K562 (cell line): ENCODE measurements around the gene RTN4. TPM values are rescaled to one million over a fixed set of nuclear protein-coding genes. Genes with fewer than 3 reads are reported as not detected.

ENCODE experiments used
- ATAC-seq: fragments of 200-7000 bp; cut with Tn5 transposase; 3 replicates; pipeline ENCODE4 v1.9.1; 2020; ENCODE audit warnings: moderate library complexity
- BruUV-seq: library from RNA; stranded (reverse); fragments of 400-500 nt; replicated peaks from 2 replicates; lab custom pipeline; 2021; lab: Mats Ljungman, UMichigan
- CTCF ChIA-PET: fragments of 300-600 bp; formaldehyde crosslinking; extraction: SDS; loops from one replicate; lab custom pipeline; 2021; ENCODE audit warnings: low intra/inter-chr PET ratio; lab: Yijun Ruan, JAX
- POLR2A ChIA-PET: fragments of 300-600, 350-650 bp; sonication (Branson Sonifier 250); formaldehyde crosslinking; extraction: SDS; loops from one replicate; lab custom pipeline; 2021; ENCODE audit warnings: antibody characterized with exemption, inconsistent platforms; lab: Yijun Ruan, JAX
- DNase-seq, 4 experiments: peaks; one replicate each; pipeline versions ENCODE4 v3.0.0 to v3.0.0-alpha.2; 2011 to 2018; ENCODE audit warnings: low spot score in 3 of 4, mixed read lengths in 3 of 4; ENCODE audit errors: extremely low read depth in 1 of 4
- FAIRE-seq: peaks from 2 replicates; lab custom pipeline; 2011; peaks lifted over from hg19 to GRCh38; lab: Jason Lieb, UNC
- H2AFZ ChIP-seq: 2 replicates; pipeline ENCODE4 v1.6.0; 2011; ENCODE audit warnings: low read depth, low read length, control low read depth, inconsistent platforms
- H3K27ac ChIP-seq: fragments of 200-600 bp; 3 replicates; pipeline ENCODE4 v1.8.0; 2011; ENCODE audit warnings: low read depth, mild to moderate bottlenecking, control low read depth, inconsistent platforms, low read length, moderate library complexity, mixed read lengths; ENCODE audit errors: extremely low read depth
- H3K27me3 ChIP-seq, 2 experiments: fragments of 300-600 bp in 1 of 2; 2 replicates in 1 of 2; 3 replicates in 1 of 2; pipeline versions ENCODE4 v1.6.0 to v1.8.0; 2011; ENCODE audit warnings: inconsistent platforms in 2 of 2, low read length in 2 of 2, mild to moderate bottlenecking in 1 of 2, mixed read lengths in 1 of 2, moderate library complexity in 1 of 2; ENCODE audit not compliant: control insufficient read depth in 2 of 2, insufficient read depth in 2 of 2
- H3K36me3 ChIP-seq: fragments of 300-600 bp; 3 replicates; pipeline ENCODE4 v1.8.0; 2011; ENCODE audit warnings: mild to moderate bottlenecking, low read length, inconsistent platforms; ENCODE audit not compliant: control insufficient read depth, insufficient read depth
- H3K4me1 ChIP-seq, 2 experiments: fragments of 200-600 bp in 1 of 2; replicated peaks in 1 of 2; 2 replicates in 1 of 2; 3 replicates in 1 of 2; pipeline versions ENCODE4 v1.5.1 to v1.8.0; 2011; ENCODE audit warnings: inconsistent platforms in 2 of 2, low read length in 2 of 2, mild to moderate bottlenecking in 1 of 2, mixed read lengths in 1 of 2, moderate library complexity in 1 of 2; ENCODE audit not compliant: control insufficient read depth in 2 of 2, insufficient read depth in 2 of 2
- H3K4me2 ChIP-seq: 2 replicates; pipeline ENCODE4 v1.6.1; 2011; ENCODE audit warnings: low read length, control low read depth, inconsistent platforms, mixed read lengths; ENCODE audit not compliant: insufficient read depth
- H3K4me3 ChIP-seq: fragments of 200-600 bp; sonication (generic), shearing (Covaris generic); 2 replicates; pipeline ENCODE4 v1.5.1; 2016; ENCODE audit warnings: control low read depth, inconsistent platforms
- H3K79me2 ChIP-seq: fragments of 200-600 bp; 3 replicates; pipeline ENCODE4 v1.8.0; 2011; ENCODE audit warnings: low read length, inconsistent platforms; ENCODE audit not compliant: control insufficient read depth, insufficient read depth
- H3K9ac ChIP-seq, 2 experiments: 2 replicates each; pipeline versions ENCODE4 v1.6.0 to v1.6.1; 2011; ENCODE audit warnings: low read depth in 2 of 2, low read length in 2 of 2, control low read depth in 1 of 2, inconsistent platforms in 1 of 2, mild to moderate bottlenecking in 1 of 2, mixed read lengths in 1 of 2; ENCODE audit not compliant: insufficient read depth in 1 of 2
- H3K9me1 ChIP-seq: one replicate; pipeline ENCODE4 v1.6.0; 2011; ENCODE audit warnings: inconsistent platforms, mild to moderate bottlenecking, low read length, moderate library complexity; ENCODE audit not compliant: control insufficient read depth, insufficient read depth
- H3K9me3 ChIP-seq: replicated peaks from 2 replicates; pipeline ENCODE4 v1.5.1; 2011; ENCODE audit warnings: low read depth, low read length, inconsistent platforms; ENCODE audit not compliant: control insufficient read depth, insufficient read depth
- H4K20me1 ChIP-seq: replicated peaks from 2 replicates; pipeline ENCODE4 v1.6.1; 2011; ENCODE audit warnings: low read length, inconsistent platforms, mixed read lengths; ENCODE audit not compliant: control insufficient read depth, insufficient read depth
- ATF6 ChIP-seq: sonication (generic); formaldehyde crosslinking; IDR thresholded peaks from 2 replicates; pipeline ENCODE4 v1.4.0; 2020; ENCODE audit warnings: mild to moderate bottlenecking, missing genetic modification reagents
- BRD4 ChIP-seq: fragments of 200-600 bp; sonication (generic); IDR thresholded peaks from 2 replicates; pipeline ENCODE4 v1.6.1; 2017; ENCODE audit warnings: inconsistent platforms
- CBFA2T3 ChIP-seq: fragments of 450-650 bp; IDR thresholded peaks from 2 replicates; pipeline ENCODE4 v1.6.1; 2017
- DIDO1 ChIP-seq: fragments of 450-650 bp; IDR thresholded peaks from 2 replicates; pipeline ENCODE4 v1.6.1; 2016; ENCODE audit warnings: low read depth, missing biosample characterization, missing genetic modification characterization
- EP300 ChIP-seq: IDR thresholded peaks from 2 replicates; pipeline ENCODE4 v1.6.1; 2012; ENCODE audit warnings: low read length, improper control_type of control experiment
- FOXA3 ChIP-seq, 2 experiments: fragments of 450-650 bp in 1 of 2; sonication (generic) in 1 of 2; formaldehyde crosslinking; IDR thresholded peaks in 1 of 2; conservative IDR thresholded peaks in 1 of 2; 2 replicates each; pipeline versions ENCODE4 v1.4.0 to v1.8.0; 2020 to 2022; ENCODE audit warnings: mild to moderate bottlenecking in 2 of 2, missing genetic modification reagents in 1 of 2
- FOXK2 ChIP-seq, 2 experiments: fragments of 450-650 bp; IDR thresholded peaks in 1 of 2; conservative IDR thresholded peaks in 1 of 2; 2 replicates each; pipeline ENCODE4 v1.6.1; 2016; ENCODE audit warnings: low read depth in 2 of 2, mild to moderate bottlenecking in 1 of 2
- KDM4B ChIP-seq, 2 experiments: fragments of 450-650 bp in 1 of 2; sonication (generic) in 1 of 2; IDR thresholded peaks; 2 replicates each; pipeline ENCODE4 v1.6.1; 2016 to 2017; ENCODE audit warnings: borderline replicate concordance in 2 of 2, antibody characterized with exemption in 1 of 2, low read depth in 1 of 2, mild to moderate bottlenecking in 1 of 2
- MXI1 ChIP-seq: IDR thresholded peaks from 2 replicates; pipeline ENCODE4 v1.6.1; 2011; ENCODE audit warnings: low read depth, mild to moderate bottlenecking, improper control_type of control experiment, low read length
- NCOR1 ChIP-seq: fragments of 450-650 bp; IDR thresholded peaks from 2 replicates; pipeline ENCODE4 v1.6.1; 2016; ENCODE audit warnings: mild to moderate bottlenecking, moderate library complexity
- NFIC ChIP-seq: fragments of 450-650 bp; IDR thresholded peaks from 2 replicates; pipeline ENCODE4 v1.6.1; 2017; ENCODE audit warnings: mild to moderate bottlenecking, inconsistent platforms
- PKNOX1 ChIP-seq: fragments of 450-650 bp; IDR thresholded peaks from 2 replicates; pipeline ENCODE4 v1.6.1; 2016
- PML ChIP-seq: IDR thresholded peaks from 2 replicates; pipeline ENCODE4 v1.6.1; 2012; ENCODE audit warnings: low read length, inconsistent platforms
- POLR3A ChIP-seq: IDR thresholded peaks from 2 replicates; pipeline ENCODE4 v1.6.1; 2011; ENCODE audit warnings: borderline replicate concordance, mild to moderate bottlenecking, moderate library complexity; ENCODE audit not compliant: insufficient read length, insufficient read depth; ENCODE audit errors: extremely low read depth
- TAL1 ChIP-seq: fragments of 450-650 bp; IDR thresholded peaks from 2 replicates; pipeline ENCODE4 v1.6.1; 2016; ENCODE audit warnings: mild to moderate bottlenecking
- TCF3 ChIP-seq: sonication (generic); formaldehyde crosslinking; IDR thresholded peaks from 2 replicates; pipeline ENCODE4 v1.4.0; 2020; ENCODE audit warnings: mild to moderate bottlenecking, missing genetic modification reagents
- THRAP3 ChIP-seq: fragments of 450-650 bp; IDR thresholded peaks from 2 replicates; pipeline ENCODE4 v1.6.1; 2016; ENCODE audit warnings: mild to moderate bottlenecking, inconsistent platforms, borderline replicate concordance
- ZBTB17 ChIP-seq: fragments of 450-650 bp; formaldehyde crosslinking; IDR thresholded peaks from 2 replicates; pipeline ENCODE4 v1.4.0; 2020; ENCODE audit warnings: mild to moderate bottlenecking
- ZNF316 ChIP-seq: fragments of 450-650 bp; IDR thresholded peaks from 2 replicates; pipeline ENCODE4 v1.6.1; 2016
- ZNF507 ChIP-seq: conservative IDR thresholded peaks from 2 replicates; pipeline ENCODE4 v1.6.1; 2017; ENCODE audit warnings: missing genetic modification characterization, missing compliant biosample characterization
- ZNF511 ChIP-seq: sonication (generic); formaldehyde crosslinking; IDR thresholded peaks from 2 replicates; pipeline ENCODE4 v1.8.0; 2022; ENCODE audit warnings: mild to moderate bottlenecking, missing genetic modification reagents
- ZNF780A ChIP-seq: fragments of 250-450 bp; sonication (Bioruptor Pico); IDR thresholded peaks from 2 replicates; pipeline ENCODE4 v1.5.0; 2021; ENCODE audit warnings: mild to moderate bottlenecking
- WGBS: fragments of 100-300 bp; shearing (Covaris generic); methylation state at CpG from one replicate; pipeline ENCODE4 v1.1.6; 2016; ENCODE audit warnings: low coverage, mixed read lengths; ENCODE audit not compliant: insufficient coverage; ENCODE audit errors: missing lambda C conversion rate; 5-methylcytosine and 5-hydroxymethylcytosine counted together
- in situ Hi-C: fragments of 300-500 bp; cut with MboI; formaldehyde crosslinking; loops from 4 replicates; pipeline ENCODE4 v1.15.0; 2018; ENCODE audit warnings: inconsistent platforms, mixed read lengths
- intact Hi-C: fragments of 100-400 bp; cut with micrococcal nuclease; formaldehyde crosslinking; loops from 2 replicates; pipeline ENCODE4 v1.14.2; 2022
- polyA plus RNA-seq, 8 experiments: library from polyadenylated mRNA; depleted of rRNA in 4 of 8; stranded (reverse) in 5 of 8; unstranded in 3 of 8; fragments of >200 nt; fragmentation: Nextera tagmentation in 2 of 8; fragmentation: Illumina TruSeq in 1 of 8; extraction: Ambion mirVana in 2 of 8; extraction: Trizol in 1 of 8; gene quantifications; 2 replicates each; pipeline versions ENCODE4 v1.2.1 to v1.2.3, GENCODE V29; 2011 to 2014; ENCODE audit warnings: inconsistent platforms in 1 of 8, missing spikeins in 1 of 8
- total RNA-seq, 7 experiments: library from RNA; depleted of rRNA in 6 of 7; stranded (reverse); fragments of >200 nt in 6 of 7; fragmentation: Illumina TruSeq in 2 of 7; extraction: Trizol in 2 of 7; gene quantifications; 2 replicates each; pipeline versions ENCODE4 v1.2.1 to v1.2.3, GENCODE V29; 2011 to 2021; ENCODE audit warnings: low replicate concordance in 1 of 7

RTN4 gene
- total and polyA plus RNA-seq, 9 of the 15 experiments (the other 6 are each of a cell fraction or from before 2014, with no cell fraction given) = 73.0 to 248 (median 116) TPM

- Histone ChIP-seq H3K4me1 (peaks cover 32 to 50% of the 10 kb centered on the region in 2 experiments), H3K27ac (peak overlapping the region; percentile 47), H3K36me3 (no peaks in the 10 kb centered on the region), H4K20me1 (no peaks in the 10 kb centered on the region), H3K27me3 (no peaks in the 10 kb centered on the region; a peak in 1 of 5 replicates), H3K9me1 (no peaks in the 10 kb centered on the region), H3K9me3 (no peaks in the 10 kb centered on the region), H3K4me3 (no peak overlapping the region), H3K9ac (peak overlapping the region in 1 of 2 experiments; percentile 45; a peak in 2 of 4 replicates), H3K4me2 (peak overlapping the region; percentile 55), H3K79me2 (no peaks in the 10 kb centered on the region), H2AFZ (peak overlapping the region; percentile 85)
- in situ Hi-C loops = no loop called here
- FAIRE-seq = peak; percentile 70
- 2% methylated on average over 5 of the region's 5 CpGs for WGBS
- ATAC-seq = peak; percentile 52
- DNase-seq = peak; percentile 52 to 81 (median 67)
- BruUV-seq = no TSS peak
- ChIA-PET CTCF (no interaction called here), POLR2A (interaction anchor here (0.6 to 2.5 kb wide), 4 partner anchors 11 to 37 kb away, joined by 3 to 6 read pairs (median 4); no protein-coding TSS in a partner anchor)
- intact Hi-C loops = no loop called here
- TF ChIP-seq NCOR1 (peak; percentile 48; the same call in 1 of the 2 replicates), PML (no peak), MXI1 (no peak), ZNF316 (peak; percentile 13; the same call in 1 of the 2 replicates), FOXK2 (conservative IDR thresholded peaks at IDR 0.05 in 1 of 2, IDR thresholded peaks at IDR 0.05 in 1 of 2; ENCODE audit: low read depth in 2 of 2) (no peak), ZNF511 (CRISPR knock-in tag) (no peak), NFIC (peak; percentile 55), ZNF507 (tag) (no peak), ZNF780A (no peak), KDM4B (IDR thresholded peaks at IDR 0.05; ENCODE audit: borderline replicate concordance in 2 of 2, low read depth in 1 of 2) (no peak), POLR3A (no peak), CBFA2T3 (peak; percentile 74), THRAP3 (no peak), ZBTB17 (CRISPR knock-in tag) (no peak), TCF3 (peak; percentile 67), PKNOX1 (no peak), DIDO1 (tag) (no peak), TAL1 (peak; percentile 61; the same call in 1 of the 2 replicates), EP300 (peak; percentile 5; the same call in 1 of the 2 replicates), FOXA3 (CRISPR knock-in tag; conservative IDR thresholded peaks at IDR 0.05 in 1 of 2, IDR thresholded peaks at IDR 0.05 in 1 of 2) (no peak), BRD4 (no peak), ATF6 (CRISPR knock-in tag) (no peak)
Measured at GRCh38 chr2:54952425-54952824, 97.8 kb downstream of the RTN4 start.
